WTC11 (cell line): ENCODE results near the gene SEMA6C.

Experiments
- CREB1 ChIP-seq: sonication (generic); formaldehyde crosslinking; IDR thresholded peaks from 2 replicates; pipeline ENCODE4 v1.8.0; 2023; ENCODE audit warnings: mild to moderate bottlenecking, missing genetic modification reagents
- CTCF ChIP-seq: fragments of 200-600 bp; IDR thresholded peaks from 2 replicates; pipeline ENCODE4 v1.8.0; 2022; ENCODE audit warnings: antibody characterized with exemption
- E2F4 ChIP-seq: sonication (generic); formaldehyde crosslinking; IDR thresholded peaks from 2 replicates; pipeline ENCODE4 v1.8.1; 2022; ENCODE audit warnings: low read depth, mild to moderate bottlenecking, moderate library complexity, missing genetic modification reagents, borderline replicate concordance
- FOXK1 ChIP-seq: sonication (generic); formaldehyde crosslinking; IDR thresholded peaks from 2 replicates; pipeline ENCODE4 v1.8.0; 2022; ENCODE audit warnings: mild to moderate bottlenecking, moderate library complexity, missing genetic modification reagents
- KAT7 ChIP-seq: sonication (generic); formaldehyde crosslinking; IDR thresholded peaks from 2 replicates; pipeline ENCODE4 v1.8.1; 2023; ENCODE audit warnings: missing genetic modification reagents, mild to moderate bottlenecking, borderline replicate concordance
- PRDM15 ChIP-seq: sonication (generic); formaldehyde crosslinking; IDR thresholded peaks from 2 replicates; pipeline ENCODE4 v1.8.0; 2022; ENCODE audit warnings: missing genetic modification reagents
- SP1 ChIP-seq: sonication (generic); formaldehyde crosslinking; conservative IDR thresholded peaks from 2 replicates; pipeline ENCODE4 v1.8.1; 2022; ENCODE audit warnings: missing genetic modification reagents
- TEAD4 ChIP-seq: sonication (generic); formaldehyde crosslinking; IDR thresholded peaks from 2 replicates; pipeline ENCODE4 v1.8.0; 2022; ENCODE audit warnings: mild to moderate bottlenecking, missing genetic modification reagents
- USF2 ChIP-seq: sonication (generic); formaldehyde crosslinking; IDR thresholded peaks from 2 replicates; pipeline ENCODE4 v1.8.1; 2023; ENCODE audit warnings: mild to moderate bottlenecking, missing genetic modification reagents, moderate library complexity
- ZNF232 ChIP-seq: sonication (generic); formaldehyde crosslinking; IDR thresholded peaks from 2 replicates; pipeline ENCODE4 v1.8.0; 2022; ENCODE audit warnings: mild to moderate bottlenecking, missing genetic modification reagents
- TF ChIP-seq, protein P1 (sequence below): fragments of 250-450 bp; sonication (Bioruptor Pico); IDR thresholded peaks from 2 replicates; pipeline ENCODE4 v1.9.0; 2021; ENCODE audit warnings: mild to moderate bottlenecking
- TF ChIP-seq, protein P2 (sequence below): sonication (generic); formaldehyde crosslinking; IDR thresholded peaks from 2 replicates; pipeline ENCODE4 v1.8.1; 2022; ENCODE audit warnings: mild to moderate bottlenecking, missing genetic modification reagents, moderate library complexity, borderline replicate concordance
- TF ChIP-seq, protein P3 (sequence below): sonication (generic); formaldehyde crosslinking; IDR thresholded peaks from 2 replicates; pipeline ENCODE4 v1.8.0; 2022; ENCODE audit warnings: mild to moderate bottlenecking, missing genetic modification reagents
- TF ChIP-seq, protein P4 (sequence below): sonication (generic); formaldehyde crosslinking; IDR thresholded peaks from 2 replicates; pipeline ENCODE4 v1.8.1; 2023; ENCODE audit warnings: mild to moderate bottlenecking, missing genetic modification reagents

DNA sequence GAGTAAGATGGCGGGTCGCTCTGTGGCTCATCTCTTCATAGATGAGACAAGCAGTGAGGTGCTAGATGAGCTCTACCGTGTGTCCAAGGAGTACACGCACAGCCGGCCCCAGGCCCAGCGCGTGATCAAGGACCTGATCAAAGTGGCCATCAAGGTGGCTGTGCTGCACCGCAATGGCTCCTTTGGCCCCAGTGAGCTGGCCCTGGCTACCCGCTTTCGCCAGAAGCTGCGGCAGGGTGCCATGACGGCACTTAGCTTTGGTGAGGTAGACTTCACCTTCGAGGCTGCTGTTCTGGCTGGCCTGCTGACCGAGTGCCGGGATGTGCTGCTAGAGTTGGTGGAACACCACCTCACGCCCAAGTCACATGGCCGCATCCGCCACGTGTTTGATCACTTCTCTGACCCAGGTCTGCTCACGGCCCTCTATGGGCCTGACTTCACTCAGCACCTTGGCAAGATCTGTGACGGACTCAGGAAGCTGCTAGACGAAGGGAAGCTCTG lies 12.4 kb upstream of the SEMA6C start:
- TF ChIP-seq TEAD4 (CRISPR knock-in tag) (no peak), FOXK1 (CRISPR knock-in tag) (no peak), USF2 (peak; percentile 11; the same call in 1 of the 2 replicates), CTCF (no peak), SP1 (CRISPR knock-in tag) (no peak), E2F4 (CRISPR knock-in tag) (no peak), ZNF232 (CRISPR knock-in tag) (no peak), PRDM15 (no peak), KAT7 (CRISPR knock-in tag) (no peak), CREB1 (CRISPR knock-in tag) (no peak)
- TF ChIP-seq, protein P1, sequence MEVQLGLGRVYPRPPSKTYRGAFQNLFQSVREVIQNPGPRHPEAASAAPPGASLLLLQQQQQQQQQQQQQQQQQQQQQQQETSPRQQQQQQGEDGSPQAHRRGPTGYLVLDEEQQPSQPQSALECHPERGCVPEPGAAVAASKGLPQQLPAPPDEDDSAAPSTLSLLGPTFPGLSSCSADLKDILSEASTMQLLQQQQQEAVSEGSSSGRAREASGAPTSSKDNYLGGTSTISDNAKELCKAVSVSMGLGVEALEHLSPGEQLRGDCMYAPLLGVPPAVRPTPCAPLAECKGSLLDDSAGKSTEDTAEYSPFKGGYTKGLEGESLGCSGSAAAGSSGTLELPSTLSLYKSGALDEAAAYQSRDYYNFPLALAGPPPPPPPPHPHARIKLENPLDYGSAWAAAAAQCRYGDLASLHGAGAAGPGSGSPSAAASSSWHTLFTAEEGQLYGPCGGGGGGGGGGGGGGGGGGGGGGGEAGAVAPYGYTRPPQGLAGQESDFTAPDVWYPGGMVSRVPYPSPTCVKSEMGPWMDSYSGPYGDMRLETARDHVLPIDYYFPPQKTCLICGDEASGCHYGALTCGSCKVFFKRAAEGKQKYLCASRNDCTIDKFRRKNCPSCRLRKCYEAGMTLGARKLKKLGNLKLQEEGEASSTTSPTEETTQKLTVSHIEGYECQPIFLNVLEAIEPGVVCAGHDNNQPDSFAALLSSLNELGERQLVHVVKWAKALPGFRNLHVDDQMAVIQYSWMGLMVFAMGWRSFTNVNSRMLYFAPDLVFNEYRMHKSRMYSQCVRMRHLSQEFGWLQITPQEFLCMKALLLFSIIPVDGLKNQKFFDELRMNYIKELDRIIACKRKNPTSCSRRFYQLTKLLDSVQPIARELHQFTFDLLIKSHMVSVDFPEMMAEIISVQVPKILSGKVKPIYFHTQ (CRISPR knock-in tag) = no peak
- TF ChIP-seq, protein P2, sequence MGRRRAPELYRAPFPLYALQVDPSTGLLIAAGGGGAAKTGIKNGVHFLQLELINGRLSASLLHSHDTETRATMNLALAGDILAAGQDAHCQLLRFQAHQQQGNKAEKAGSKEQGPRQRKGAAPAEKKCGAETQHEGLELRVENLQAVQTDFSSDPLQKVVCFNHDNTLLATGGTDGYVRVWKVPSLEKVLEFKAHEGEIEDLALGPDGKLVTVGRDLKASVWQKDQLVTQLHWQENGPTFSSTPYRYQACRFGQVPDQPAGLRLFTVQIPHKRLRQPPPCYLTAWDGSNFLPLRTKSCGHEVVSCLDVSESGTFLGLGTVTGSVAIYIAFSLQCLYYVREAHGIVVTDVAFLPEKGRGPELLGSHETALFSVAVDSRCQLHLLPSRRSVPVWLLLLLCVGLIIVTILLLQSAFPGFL = no peak
- TF ChIP-seq, protein P3, sequence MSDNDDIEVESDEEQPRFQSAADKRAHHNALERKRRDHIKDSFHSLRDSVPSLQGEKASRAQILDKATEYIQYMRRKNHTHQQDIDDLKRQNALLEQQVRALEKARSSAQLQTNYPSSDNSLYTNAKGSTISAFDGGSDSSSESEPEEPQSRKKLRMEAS (CRISPR knock-in tag) = no peak
- TF ChIP-seq, protein P4, sequence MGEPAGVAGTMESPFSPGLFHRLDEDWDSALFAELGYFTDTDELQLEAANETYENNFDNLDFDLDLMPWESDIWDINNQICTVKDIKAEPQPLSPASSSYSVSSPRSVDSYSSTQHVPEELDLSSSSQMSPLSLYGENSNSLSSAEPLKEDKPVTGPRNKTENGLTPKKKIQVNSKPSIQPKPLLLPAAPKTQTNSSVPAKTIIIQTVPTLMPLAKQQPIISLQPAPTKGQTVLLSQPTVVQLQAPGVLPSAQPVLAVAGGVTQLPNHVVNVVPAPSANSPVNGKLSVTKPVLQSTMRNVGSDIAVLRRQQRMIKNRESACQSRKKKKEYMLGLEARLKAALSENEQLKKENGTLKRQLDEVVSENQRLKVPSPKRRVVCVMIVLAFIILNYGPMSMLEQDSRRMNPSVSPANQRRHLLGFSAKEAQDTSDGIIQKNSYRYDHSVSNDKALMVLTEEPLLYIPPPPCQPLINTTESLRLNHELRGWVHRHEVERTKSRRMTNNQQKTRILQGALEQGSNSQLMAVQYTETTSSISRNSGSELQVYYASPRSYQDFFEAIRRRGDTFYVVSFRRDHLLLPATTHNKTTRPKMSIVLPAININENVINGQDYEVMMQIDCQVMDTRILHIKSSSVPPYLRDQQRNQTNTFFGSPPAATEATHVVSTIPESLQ (CRISPR knock-in tag) = no peak
